KMS-11 (cell line): ENCODE data around the gene SLC22A23.

Experiments
- H2AFZ ChIP-seq: fragments of 200-600 bp; sonication (generic); 2 replicates; pipeline ENCODE4 v1.6.1; 2016; ENCODE audit warnings: antibody characterized with exemption, mixed run types, low read depth
- H3K27ac ChIP-seq: fragments of 200-600 bp; sonication (generic); 2 replicates; pipeline ENCODE4 v1.6.1; 2016; ENCODE audit warnings: mild to moderate bottlenecking, mixed run types
- H3K27me3 ChIP-seq: fragments of 200-600 bp; sonication (generic); 2 replicates; pipeline ENCODE4 v1.6.1; 2017; ENCODE audit warnings: mild to moderate bottlenecking, low read depth, mixed run types, moderate library complexity; ENCODE audit not compliant: insufficient read depth
- H3K36me3 ChIP-seq: fragments of 200-600 bp; sonication (generic); 2 replicates; pipeline ENCODE4 v1.6.1; 2017; ENCODE audit warnings: mild to moderate bottlenecking, mixed run types; ENCODE audit not compliant: insufficient read depth
- H3K4me1 ChIP-seq: fragments of 200-600 bp; sonication (generic); 2 replicates; pipeline ENCODE4 v1.6.1; 2016; ENCODE audit warnings: mild to moderate bottlenecking, low read depth, mixed run types; ENCODE audit not compliant: poor library complexity, severe bottlenecking
- H3K4me2 ChIP-seq: fragments of 200-600 bp; sonication (generic); 2 replicates; pipeline ENCODE4 v1.7.0; 2016; ENCODE audit warnings: mild to moderate bottlenecking, mixed run types
- H3K4me3 ChIP-seq: fragments of 200-600 bp; sonication (generic); IDR thresholded peaks from 2 replicates; pipeline ENCODE4 v1.6.1; 2017; ENCODE audit warnings: low read depth, low read length, mixed read lengths; ENCODE audit not compliant: insufficient read depth
- H3K79me2 ChIP-seq: fragments of 200-600 bp; sonication (generic); 2 replicates; pipeline ENCODE4 v1.6.1; 2016; ENCODE audit warnings: low read depth, mixed run types; ENCODE audit not compliant: insufficient read depth
- H3K9ac ChIP-seq: fragments of 200-600 bp; sonication (generic); 2 replicates; pipeline ENCODE4 v1.6.1; 2016; ENCODE audit warnings: mild to moderate bottlenecking, mixed run types
- H4K20me1 ChIP-seq: fragments of 200-600 bp; sonication (generic); 2 replicates; pipeline ENCODE4 v1.6.1; 2016; ENCODE audit warnings: mild to moderate bottlenecking, mixed run types; ENCODE audit not compliant: insufficient read depth
- CTCF ChIP-seq: fragments of 200-600 bp; sonication (generic); conservative IDR thresholded peaks from 2 replicates; pipeline ENCODE4 v1.6.1; 2017; ENCODE audit warnings: low read depth, mild to moderate bottlenecking, antibody characterized with exemption, low read length, moderate library complexity, mixed read lengths

Gene SLC22A23

GRCh38 chr6:3277851-3278416 is 178.9 kb downstream of the SLC22A23 start:
- Histone ChIP-seq H3K79me2 (no peaks in the 10 kb centered on the region), H3K4me1 (no peaks in the 10 kb centered on the region), H3K36me3 (no peaks in the 10 kb centered on the region), H3K4me2 (no peak overlapping the region), H2AFZ (no peak overlapping the region), H3K4me3 (no peak overlapping the region), H4K20me1 (no peaks in the 10 kb centered on the region), H3K27me3 (no peaks in the 10 kb centered on the region), H3K27ac (no peak overlapping the region), H3K9ac (no peak overlapping the region)
- TF ChIP-seq CTCF, result no peak

- Histone ChIP-seq H3K36me3 (no peaks in the 10 kb centered on the region), H3K4me1 (no peaks in the 10 kb centered on the region), H3K79me2 (no peaks in the 10 kb centered on the region), H3K4me2 (no peak overlapping the region), H4K20me1 (no peaks in the 10 kb centered on the region), H3K27ac (no peak overlapping the region), H3K9ac (no peak overlapping the region), H3K4me3 (no peak overlapping the region), H2AFZ (no peak overlapping the region), H3K27me3 (no peaks in the 10 kb centered on the region)
- no peak for TF ChIP-seq CTCF
Observed at GRCh38 chr6:3277251-3277650, 179.6 kb downstream of the SLC22A23 start.

DNA sequence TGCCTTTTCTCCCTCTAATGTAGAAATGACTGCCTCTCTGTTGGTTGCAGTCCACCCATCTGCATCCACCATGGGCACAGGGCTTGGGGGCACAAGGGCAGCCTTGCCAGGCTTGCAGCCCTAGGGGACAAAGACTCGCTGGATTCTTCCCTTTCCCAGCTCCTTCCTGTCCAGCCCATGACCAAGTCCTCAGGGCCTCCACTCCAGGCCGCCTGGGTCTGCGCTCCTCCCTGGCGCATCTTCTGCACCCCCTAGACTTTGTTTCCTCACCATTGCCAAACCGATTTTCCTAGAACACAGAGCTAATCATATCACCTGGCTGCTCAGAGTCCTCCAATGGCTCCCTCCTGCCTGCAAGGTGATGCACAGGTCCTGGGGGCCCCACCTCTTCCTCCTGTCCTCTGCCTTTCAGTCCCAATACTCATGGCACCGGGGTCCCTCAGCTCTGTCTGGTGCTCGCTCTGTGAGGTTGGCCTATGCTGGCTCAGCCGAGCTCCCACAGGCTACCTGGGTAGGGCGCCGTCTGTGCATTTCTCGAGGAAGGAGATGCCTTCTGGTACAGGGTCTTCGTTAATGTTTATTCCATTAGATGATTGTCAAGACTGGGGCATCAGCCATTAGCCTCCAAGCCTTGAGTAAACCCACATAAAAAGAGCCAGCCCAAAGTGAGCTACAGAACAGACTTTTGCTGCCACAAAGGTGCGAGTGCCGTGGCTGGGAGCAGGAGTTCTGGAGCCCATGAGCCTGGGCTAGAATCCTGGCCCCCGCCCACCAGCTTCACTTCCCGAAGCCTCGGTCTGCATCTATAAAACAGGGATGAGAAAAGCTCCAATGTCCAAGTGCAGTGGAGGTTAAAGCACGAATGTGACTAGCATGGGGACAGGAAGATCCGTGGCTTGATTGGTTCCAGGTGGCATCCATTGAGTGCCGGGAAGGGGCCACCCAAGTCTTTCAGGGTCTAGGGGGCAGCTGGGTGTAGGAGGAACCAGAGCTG is 180.4 kb downstream of the SLC22A23 start:
- Histone ChIP-seq H3K9ac (no peak overlapping the region), H3K36me3 (no peaks in the 10 kb centered on the region; the same call in 1 of the 2 replicates), H3K4me2 (no peak overlapping the region), H3K27me3 (no peaks in the 10 kb centered on the region), H3K79me2 (no peaks in the 10 kb centered on the region), H2AFZ (no peak overlapping the region), H4K20me1 (no peaks in the 10 kb centered on the region), H3K27ac (no peak overlapping the region), H3K4me3 (no peak overlapping the region), H3K4me1 (no peaks in the 10 kb centered on the region)
- TF ChIP-seq CTCF, result no peak

DNA sequence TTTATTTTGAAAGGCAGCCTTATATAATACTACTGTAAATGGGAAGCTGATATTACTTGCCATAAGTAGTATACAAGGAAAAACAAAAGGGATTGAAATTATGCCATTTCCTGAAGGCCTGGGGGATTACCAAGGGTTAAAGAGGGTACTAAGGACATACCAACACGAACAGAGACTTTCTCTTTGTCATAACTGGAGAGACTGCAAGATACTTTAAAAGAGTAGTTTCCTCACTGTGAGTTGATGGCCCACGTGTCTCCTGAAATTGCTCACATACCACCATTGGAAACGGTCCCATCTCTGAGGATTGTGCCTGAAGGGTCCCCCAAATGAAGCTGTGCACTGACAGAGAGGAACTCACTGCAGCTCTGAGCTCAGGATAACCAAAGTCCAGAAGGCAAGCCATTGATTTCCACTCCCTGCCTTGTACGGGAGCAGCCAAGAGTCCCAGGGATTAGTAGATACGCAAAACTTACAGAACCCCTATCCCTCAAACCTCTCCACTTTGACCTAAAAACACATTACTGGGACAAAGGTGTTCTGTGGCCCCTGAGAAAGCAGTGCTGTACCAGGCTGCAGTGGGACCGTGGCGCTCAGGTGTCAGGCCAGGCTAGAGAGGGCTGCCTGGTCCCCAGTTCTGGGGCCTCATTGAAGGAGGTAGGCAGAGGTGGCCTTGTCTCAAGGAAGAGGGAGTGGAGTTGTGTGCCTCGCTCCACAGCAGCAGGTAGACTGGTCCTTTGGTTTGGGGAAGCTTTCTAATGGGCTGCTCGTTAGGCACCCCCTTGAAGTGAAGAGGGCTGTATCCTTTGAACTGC is 182.9 kb downstream of the SLC22A23 start:
- H3K4me1 ChIP-seq, result no peaks in the 10 kb centered on the region
- H3K36me3 ChIP-seq, result no peaks in the 10 kb centered on the region; the same call in 1 of the 2 replicates
- H4K20me1 ChIP-seq, result no peaks in the 10 kb centered on the region
- H3K27me3 ChIP-seq, result no peaks in the 10 kb centered on the region
- no peak for TF ChIP-seq CTCF
- no peak overlapping the region for H3K27ac ChIP-seq
- no peak overlapping the region for H3K9ac ChIP-seq
- H3K4me3 ChIP-seq, result no peak overlapping the region
- H2AFZ ChIP-seq, result no peak overlapping the region
- H3K4me2 ChIP-seq, result no peak overlapping the region
- no peaks in the 10 kb centered on the region for H3K79me2 ChIP-seq
